HepG2 (cell line): Measurements from ENCODE around the gene ZNF554. TPM values are rescaled to one million over a fixed set of nuclear protein-coding genes. Genes with fewer than 3 reads are reported as not detected.

Experiments
- ATAC-seq: fragments of 200-7000 bp; cut with Tn5 transposase; 3 replicates; pipeline ENCODE4 v1.9.1; 2020; ENCODE audit warnings: mild to moderate bottlenecking, moderate library complexity
- BruUV-seq: library from RNA; stranded (reverse); fragments of 400-500 nt; replicated peaks from 2 replicates; lab custom pipeline; 2021; lab: Mats Ljungman, UMichigan
- CTCF ChIA-PET: fragments of 300-600 bp; formaldehyde crosslinking; extraction: SDS; loops from one replicate; lab custom pipeline; 2021; ENCODE audit warnings: low total read pairs, inconsistent platforms, low intra/inter-chr PET ratio; lab: Yijun Ruan, JAX
- POLR2A ChIA-PET: fragments of 350-600 bp; sonication (Branson Sonifier 250); formaldehyde crosslinking; loops from one replicate; lab custom pipeline; 2020; ENCODE audit warnings: antibody characterized with exemption, inconsistent platforms; lab: Yijun Ruan, JAX
- DNase-seq: peaks from one replicate; pipeline ENCODE4 v3.0.0-alpha.2; 2015; ENCODE audit warnings: low spot score
- FAIRE-seq: peaks from 3 replicates; lab custom pipeline; 2011; peaks lifted over from hg19 to GRCh38; lab: Jason Lieb, UNC
- H2AFZ ChIP-seq: one replicate; pipeline ENCODE4 v1.6.1; 2011; ENCODE audit warnings: low read length, inconsistent platforms
- H3K27ac ChIP-seq: fragments of 300-600 bp; 3 replicates; pipeline ENCODE4 v1.8.0; 2011; ENCODE audit warnings: mixed run types, mild to moderate bottlenecking, mixed read lengths, low read length, inconsistent platforms; ENCODE audit not compliant: insufficient read depth; ENCODE audit errors: extremely low read length
- H3K27me3 ChIP-seq, 2 experiments: fragments of 200-600 bp in 1 of 2; 2 replicates in 1 of 2; 3 replicates in 1 of 2; pipeline versions ENCODE4 v1.6.0 to v1.8.0; 2011; ENCODE audit warnings: low read length in 2 of 2, mild to moderate bottlenecking in 2 of 2, moderate library complexity in 2 of 2, inconsistent platforms in 1 of 2; ENCODE audit not compliant: insufficient read depth in 2 of 2, control insufficient read depth in 1 of 2
- H3K36me3 ChIP-seq, 2 experiments: fragments of 200-600 bp in 1 of 2; replicated peaks in 1 of 2; 2 replicates in 1 of 2; 3 replicates in 1 of 2; pipeline versions ENCODE4 v1.5.1 to v1.8.0; 2011; ENCODE audit warnings: low read length in 2 of 2, inconsistent platforms in 1 of 2; ENCODE audit not compliant: insufficient read depth in 2 of 2, control insufficient read depth in 1 of 2
- H3K4me1 ChIP-seq: 2 replicates; pipeline ENCODE4 v1.5.1; 2012; ENCODE audit warnings: low read length, inconsistent platforms; ENCODE audit not compliant: insufficient read depth
- H3K4me2 ChIP-seq: 2 replicates; pipeline ENCODE4 v1.6.0; 2011; ENCODE audit warnings: low read depth, low read length, inconsistent platforms
- H3K4me3 ChIP-seq, 3 experiments: fragments of 200-600 bp in 1 of 3; sonication (generic), shearing (Covaris generic) in 1 of 3; replicated peaks in 1 of 3; 2 replicates each; pipeline ENCODE4 v1.5.1; 2011 to 2016; ENCODE audit warnings: low read length in 3 of 3, inconsistent platforms in 2 of 3, low read depth in 2 of 3, mild to moderate bottlenecking in 2 of 3, control low read depth in 1 of 3, mixed read lengths in 1 of 3; ENCODE audit not compliant: insufficient read depth in 1 of 3
- H3K79me2 ChIP-seq: one replicate; pipeline ENCODE4 v1.6.1; 2011; ENCODE audit warnings: low read length, inconsistent platforms; ENCODE audit not compliant: insufficient read depth
- H3K9ac ChIP-seq: 2 replicates; pipeline ENCODE4 v1.6.0; 2011; ENCODE audit warnings: mild to moderate bottlenecking, low read depth, low read length, inconsistent platforms; ENCODE audit not compliant: insufficient read depth
- H3K9me3 ChIP-seq: 2 replicates; pipeline ENCODE4 v1.5.1; 2012; ENCODE audit warnings: mild to moderate bottlenecking, low read length
- H4K20me1 ChIP-seq: 2 replicates; pipeline ENCODE4 v1.6.0; 2011; ENCODE audit warnings: inconsistent platforms, mild to moderate bottlenecking, low read length, moderate library complexity; ENCODE audit not compliant: insufficient read depth
- BATF2 ChIP-seq: sonication (generic); formaldehyde crosslinking; IDR thresholded peaks from 2 replicates; pipeline ENCODE4 v1.8.0; 2022; ENCODE audit warnings: mild to moderate bottlenecking, missing genetic modification reagents, moderate library complexity
- HNRNPLL ChIP-seq: fragments of 200-400 bp; formaldehyde crosslinking; IDR thresholded peaks from 2 replicates; pipeline ENCODE4 v1.6.1; 2017; ENCODE audit warnings: mild to moderate bottlenecking, low read depth, low read length; ENCODE audit not compliant: poor library complexity, severe bottlenecking
- NFIC ChIP-seq: IDR thresholded peaks from 2 replicates; pipeline ENCODE4 v1.6.1; 2012; ENCODE audit warnings: mild to moderate bottlenecking, low read length, inconsistent platforms
- NONO ChIP-seq, 2 experiments: fragments of 450-650 bp in 1 of 2; sonication (generic) in 1 of 2; formaldehyde crosslinking in 1 of 2; IDR thresholded peaks in 1 of 2; conservative IDR thresholded peaks in 1 of 2; 2 replicates each; pipeline versions ENCODE4 v1.6.1 to v1.8.0; 2017 to 2022; ENCODE audit warnings: mild to moderate bottlenecking in 1 of 2, missing genetic modification reagents in 1 of 2, moderate library complexity in 1 of 2
- PHF5A ChIP-seq: IDR thresholded peaks from one replicate; pipeline ENCODE4 v1.6.1; 2018; ENCODE audit warnings: low read depth, missing genetic modification reagents; ENCODE audit not compliant: unreplicated experiment
- SIX1 ChIP-seq: sonication (generic); formaldehyde crosslinking; IDR thresholded peaks from 2 replicates; pipeline ENCODE4 v1.4.0; 2020; ENCODE audit warnings: missing genetic modification reagents, borderline replicate concordance
- THYN1 ChIP-seq: sonication (generic); formaldehyde crosslinking; IDR thresholded peaks from 2 replicates; pipeline ENCODE4 v1.8.1; 2023; ENCODE audit warnings: low read depth, mild to moderate bottlenecking, moderate library complexity, missing genetic modification reagents, borderline replicate concordance
- ZBTB34 ChIP-seq: sonication (generic); formaldehyde crosslinking; IDR thresholded peaks from 2 replicates; pipeline ENCODE4 v1.8.0; 2022; ENCODE audit warnings: mild to moderate bottlenecking, missing genetic modification reagents
- ZBTB8A ChIP-seq: sonication (generic); formaldehyde crosslinking; IDR thresholded peaks from 2 replicates; pipeline ENCODE4 v1.4.0; 2020; ENCODE audit warnings: mild to moderate bottlenecking, low read depth, missing genetic modification reagents, borderline replicate concordance
- ZNF367 ChIP-seq: sonication (generic); formaldehyde crosslinking; IDR thresholded peaks from 2 replicates; pipeline ENCODE4 v1.4.0; 2020; ENCODE audit warnings: missing genetic modification reagents, borderline replicate concordance
- ZNF598 ChIP-seq: sonication (generic); formaldehyde crosslinking; IDR thresholded peaks from 2 replicates; pipeline ENCODE4 v1.5.1; 2020; ENCODE audit warnings: mild to moderate bottlenecking, missing genetic modification reagents, borderline replicate concordance
- ZNF710 ChIP-seq: sonication (generic); formaldehyde crosslinking; IDR thresholded peaks from 2 replicates; pipeline ENCODE4 v1.5.0; 2020; ENCODE audit warnings: mild to moderate bottlenecking, missing genetic modification reagents, borderline replicate concordance
- ZNF878 ChIP-seq: sonication (generic); formaldehyde crosslinking; IDR thresholded peaks from 2 replicates; pipeline ENCODE4 v1.8.1; 2023; ENCODE audit warnings: mild to moderate bottlenecking, missing genetic modification reagents, moderate library complexity
- ZSCAN29 ChIP-seq: sonication (generic); formaldehyde crosslinking; conservative IDR thresholded peaks from 2 replicates; pipeline ENCODE4 v1.4.0; 2020; ENCODE audit warnings: mild to moderate bottlenecking, missing genetic modification reagents
- ZSCAN31 ChIP-seq: sonication (generic); formaldehyde crosslinking; IDR thresholded peaks from 2 replicates; pipeline ENCODE4 v1.5.0; 2020; ENCODE audit warnings: low read depth, mild to moderate bottlenecking, missing genetic modification reagents
- WGBS: methylation state at CpG from one replicate; pipeline ENCODE4 v1.1.6; 2017; ENCODE audit warnings: low lambda C conversion rate; 5-methylcytosine and 5-hydroxymethylcytosine counted together
- in situ Hi-C: cut with HindIII; loops from 2 replicates; pipeline ENCODE4 v1.10.0; 2017; ENCODE audit warnings: low pct_unique_long_range_greater_than_20kb; ENCODE audit not compliant: extremely low pct_ligation_motif_present
- intact Hi-C: fragments of 100-400 bp; cut with micrococcal nuclease; formaldehyde crosslinking; loops from one replicate; pipeline ENCODE4 v1.10.0; 2022; ENCODE audit not compliant: unreplicated experiment
- polyA plus RNA-seq, 8 experiments: library from polyadenylated mRNA; depleted of rRNA in 3 of 8; stranded (reverse) in 7 of 8; unstranded in 1 of 8; fragments of >200 nt; fragmentation: Illumina TruSeq in 4 of 8; extraction: Trizol in 4 of 8; gene quantifications; 2 replicates each; pipeline versions ENCODE4 v1.2.1 to v1.2.3, GENCODE V29; 2011 to 2016; ENCODE audit warnings: low read depth in 4 of 8, missing spikeins in 1 of 8, mixed read lengths in 1 of 8; ENCODE audit not compliant: insufficient read depth in 1 of 8
- total RNA-seq, 5 experiments: library from RNA; depleted of rRNA; stranded (reverse); fragments of >200 nt; fragmentation: Illumina TruSeq; extraction: Trizol; gene quantifications; 2 replicates each; pipeline ENCODE4 v1.2.3, GENCODE V29; 2016; ENCODE audit warnings: low read depth in 1 of 5

Gene ZNF554
- total and polyA plus RNA-seq, 2 of the 13 experiments (the other 11 are each of a cell fraction or from before 2014, with no cell fraction given): 2.2 to 2.7 TPM

GRCh38 chr19:2805991-2806649, 13.5 kb upstream of the ZNF554 start (continued):
- TF ChIP-seq ZNF710: no peak
- TF ChIP-seq ZSCAN31 (CRISPR knock-in tag): no peak
- no peak for TF ChIP-seq THYN1 (CRISPR knock-in tag)
- no peak for TF ChIP-seq NFIC

DNA sequence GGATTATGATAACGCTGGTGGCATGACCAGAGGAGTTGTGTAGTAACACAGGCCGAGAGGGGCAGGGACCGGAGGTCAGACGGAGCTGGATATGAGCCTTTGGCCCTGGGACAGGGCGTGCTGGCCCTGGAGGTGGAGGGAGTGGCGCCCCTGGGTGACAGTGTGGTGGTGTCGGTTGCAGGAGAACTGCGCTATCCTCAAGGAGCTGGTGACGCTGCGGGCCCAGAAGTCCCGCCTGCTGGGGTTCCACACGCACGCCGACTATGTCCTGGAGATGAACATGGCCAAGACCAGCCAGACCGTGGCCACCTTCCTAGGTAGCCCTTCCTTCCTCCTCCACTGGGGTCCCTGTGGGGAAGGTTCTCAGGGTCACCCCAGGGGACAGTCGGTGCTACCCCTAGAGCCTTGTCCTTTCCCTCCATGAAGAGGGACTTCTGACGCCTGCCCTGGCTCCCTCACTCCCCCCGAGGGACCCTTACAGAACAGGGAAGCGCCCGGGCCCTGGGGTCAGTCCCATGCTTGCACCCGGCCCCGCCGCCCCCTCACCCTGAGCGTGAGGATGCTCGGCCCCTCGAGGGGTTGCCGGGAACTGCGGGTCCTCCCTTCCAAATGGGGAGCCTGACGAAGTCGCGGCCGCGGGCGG, 12.8 kb upstream of the ZNF554 start:
- in situ Hi-C loops (no loop called here), intact Hi-C loops (no loop called here)
- ChIA-PET POLR2A (no interaction called here), CTCF (no interaction called here)
- DNase-seq: no peak
- WGBS: 98% methylated on average over 15 of the region's 34 CpGs
- Histone ChIP-seq H3K36me3 (peaks cover 21 to 56% of the 10 kb centered on the region in 2 experiments; a peak in 4 of 5 replicates), H3K4me1 (peaks cover 16% of the 10 kb centered on the region), H3K9me3 (no peaks in the 10 kb centered on the region), H3K79me2 (no peaks in the 10 kb centered on the region), H3K27ac (no peak overlapping the region), H3K9ac (no peak overlapping the region), H2AFZ (no peak overlapping the region), H4K20me1 (no peaks in the 10 kb centered on the region), H3K4me3 (no peak overlapping the region), H3K27me3 (no peaks in the 10 kb centered on the region), H3K4me2 (no peak overlapping the region)
- no peak for FAIRE-seq
- BruUV-seq: no TSS peak
- no peak for ATAC-seq
- no peak for TF ChIP-seq NONO (IDR thresholded peaks at IDR 0.05)
- no peak for TF ChIP-seq NONO (CRISPR knock-in tag; conservative IDR thresholded peaks at IDR 0.05)
- no peak for TF ChIP-seq PHF5A (CRISPR knock-in tag)
- TF ChIP-seq ZNF598 (CRISPR knock-in tag): no peak
- no peak for TF ChIP-seq ZBTB34 (CRISPR knock-in tag)
- no peak for TF ChIP-seq SIX1
- no peak for TF ChIP-seq ZNF710
- TF ChIP-seq ZNF878 (CRISPR knock-in tag): no peak
- TF ChIP-seq HNRNPLL: no peak
- TF ChIP-seq BATF2 (CRISPR knock-in tag): no peak
- TF ChIP-seq ZNF367: no peak
- TF ChIP-seq ZSCAN29 (CRISPR knock-in tag): no peak
- TF ChIP-seq ZBTB8A (CRISPR knock-in tag): no peak
